Fibroblast of the aortic adventitia (primary cell): ENCODE results near the gene ZNF548. TPM values are rescaled to one million over a fixed set of nuclear protein-coding genes. Genes with fewer than 3 reads are reported as not detected.

ENCODE experiments used
- DNase-seq: peaks from one replicate; pipeline ENCODE4 v3.0.0-alpha.2; 2010; ENCODE audit warnings: low read depth
- H3K4me3 ChIP-seq: 2 replicates; pipeline ENCODE4 v1.5.1; 2011; ENCODE audit warnings: low read depth, mild to moderate bottlenecking, control low read depth, low read length, moderate library complexity
- CTCF ChIP-seq: IDR thresholded peaks from 2 replicates; pipeline ENCODE4 v1.5.1; 2011; ENCODE audit warnings: mild to moderate bottlenecking, low read length, control low read depth, inconsistent platforms; ENCODE audit not compliant: insufficient read depth
- total RNA-seq: library from RNA; depleted of rRNA; stranded (reverse); fragments of >200 nt; gene quantifications from 2 replicates; pipeline ENCODE4 v1.2.3, GENCODE V29; 2012; ENCODE audit warnings: low replicate concordance

Gene ZNF548
- total RNA-seq, 1 donor = 20.4 TPM

- no peak for TF ChIP-seq CTCF
- DNase-seq = no peak
Observed at GRCh38 chr19:57421037-57421436, 31.4 kb downstream of the ZNF548 start.

GRCh38 chr19:57434386-57435061 lies 44.9 kb downstream of the ZNF548 start:
- H3K4me3 ChIP-seq = peak overlapping the region; percentile 85
- no peak for DNase-seq
- no peak for TF ChIP-seq CTCF

More at GRCh38 chr19:57421037-57421436, 31.4 kb downstream of the ZNF548 start:
- no peak overlapping the region for H3K4me3 ChIP-seq

GRCh38 chr19:57435062-57435978 lies 45.7 kb downstream of the ZNF548 start, which contains the start of gene ZNF749:
Gene ZNF749 (plus strand): TSS chr19:57435325. CDS start chr19:57435579, 254 bp downstream.
- DNase-seq = peak; percentile 98
- peak within 1 kb of the TSS; percentile 85 for H3K4me3 ChIP-seq
- TF ChIP-seq CTCF = no peak

- DNase-seq = no peak
- H3K4me3 ChIP-seq = peak overlapping the region; percentile 85
- no peak for TF ChIP-seq CTCF
Observed at GRCh38 chr19:57436417-57436816, 46.8 kb downstream of the ZNF548 start.

GRCh38 chr19:57437931-57438330 lies 48.3 kb downstream of the ZNF548 start:
- no peak overlapping the region for H3K4me3 ChIP-seq
- no peak for TF ChIP-seq CTCF
- DNase-seq = no peak

GRCh38 chr19:57438925-57439324 lies 49.3 kb downstream of the ZNF548 start:
- no peak for TF ChIP-seq CTCF
- no peak for DNase-seq
- H3K4me3 ChIP-seq = no peak overlapping the region
